Heart left ventricle (tissue), 13 donors: ENCODE results near the gene TYW5.

Experiments
- CTCF ChIP-seq, 12 donors: fragments of 200-600 bp; sonication (generic) in 4 of 12; IDR thresholded peaks; one replicate each; pipeline versions ENCODE4 v1.5.0 to v1.8.0; 2018 to 2022; ENCODE audit warnings: antibody characterized with exemption in 12 of 12, mild to moderate bottlenecking in 5 of 12
- POLR2A ChIP-seq, 2 donors: fragments of 450-650 bp; IDR thresholded peaks; one replicate each; pipeline ENCODE4 v1.6.1; 2017; ENCODE audit warnings: antibody characterized with exemption in 2 of 2, mild to moderate bottlenecking in 2 of 2, moderate library complexity in 2 of 2
- donor health status: ischemic (EF 13 %, LVEDD 7.1; RV severe dilation, severe dysfunction).
- donor health status: DM: no; HTN: yes; CAD: no.
- donor health status: DM: no; HTN: no; CAD: no.
- donor health status: ischemic (EF 25% LVEDD 6.9; RV normal size, moderate dysfunction).
- donor health status: ischemic (EF 25% LVEDD 5.7; RV mildly dilated, moderate dysfunction).
- donor health status: ischemic (EF 35%, LVEDD 5.7; RV mildly dilated, moderate dysfunction).
- donor health status: nonischemic (EF 11% LVEDD 7.7; RV severe dilation, severe dysfunction).
- donor health status: DM: yes; HTN: yes; CAD: no.
- donor health status: PGD.
- donor health status: ischemic (EF 29% LVEDD 5.4; RV normal size, mild dysfunction).
- donor health status: nonischemic (EF 23%, LVEDD 6.1; RV moderate dilation, normal function).

- TF ChIP-seq CTCF (IDR thresholded peaks at IDR 0.05) (no peak), POLR2A (IDR thresholded peaks at IDR 0.05) (no peak)
These were observed 28.5 kb downstream of the TYW5 start for GRCh38 chr2:199926806-199927205.
